GM21390 (cell line): Measurements from ENCODE around the gene NT5DC3.

ENCODE experiments used
- ATAC-seq: cut with Tn5 transposase; IDR thresholded peaks from one replicate; pipeline ENCODE4 v1.9.1; 2021; ENCODE audit not compliant: unreplicated experiment

The NT5DC3 gene

GRCh38 chr12:103840876-103841689 is at the start of gene NT5DC3:
TSS of gene NT5DC3 (minus strand) at chr12:103841234. CDS start at chr12:103841156, 78 bp downstream.
- ATAC-seq, result peak; percentile 78

- no peak for ATAC-seq
These were observed 46.7 kb upstream of the NT5DC3 start for GRCh38 chr12:103887738-103888137.

GRCh38 chr12:103886195-103886797 is 45.3 kb upstream of the NT5DC3 start:
- ATAC-seq, result no peak

- ATAC-seq, result no peak
These were observed 43.3 kb upstream of the NT5DC3 start for GRCh38 chr12:103884316-103884715.

GRCh38 chr12:103883908-103884307 is 42.9 kb upstream of the NT5DC3 start:
- ATAC-seq, result no peak

GRCh38 chr12:103882861-103883596 is 42.0 kb upstream of the NT5DC3 start:
- no peak for ATAC-seq

- ATAC-seq, result no peak
These were observed 40.2 kb upstream of the NT5DC3 start for GRCh38 chr12:103881261-103881660.

- ATAC-seq, result no peak
These were observed 39.5 kb upstream of the NT5DC3 start for GRCh38 chr12:103880299-103881142.

GRCh38 chr12:103879878-103880277 is 38.8 kb upstream of the NT5DC3 start:
- ATAC-seq, result no peak

- no peak for ATAC-seq
These were observed 38.1 kb upstream of the NT5DC3 start for GRCh38 chr12:103879048-103879692.

GRCh38 chr12:103877934-103878510 is 37.0 kb upstream of the NT5DC3 start:
- peak; percentile 56 for ATAC-seq

GRCh38 chr12:103877288-103877687 is 36.3 kb upstream of the NT5DC3 start:
- ATAC-seq, result no peak

GRCh38 chr12:103875666-103876065 is 34.6 kb upstream of the NT5DC3 start:
- ATAC-seq, result no peak

GRCh38 chr12:103868215-103868614 is 27.2 kb upstream of the NT5DC3 start:
- ATAC-seq, result no peak

GRCh38 chr12:103865151-103865730 is 24.2 kb upstream of the NT5DC3 start:
- ATAC-seq, result no peak

- ATAC-seq, result no peak
These were observed 23.7 kb upstream of the NT5DC3 start for GRCh38 chr12:103864710-103865109.

- no peak for ATAC-seq
These were observed 18.0 kb upstream of the NT5DC3 start for GRCh38 chr12:103858953-103859601.

- no peak for ATAC-seq
These were observed 17.3 kb upstream of the NT5DC3 start for GRCh38 chr12:103858335-103858734.

GRCh38 chr12:103857164-103857563 is 16.1 kb upstream of the NT5DC3 start:
- no peak for ATAC-seq
